ENCODE results near the gene SLC25A43.
A peak's percentile ranks its signal among the peaks of the same experiment; 100 is the strongest.
"Not testable (repeated sequence)": the region's sequence is repeated elsewhere in the genome, so short reads cannot be mapped to it uniquely, and the experiment has no call there.

SLC25A43 gene

GRCh38 chrX:119468551-119469312 lies 69.6 kb downstream of the SLC25A43 start:
- DNase-seq = peak; percentile 87

- no peak for DNase-seq
Observed at GRCh38 chrX:119469313-119469635, 70.1 kb downstream of the SLC25A43 start.

GRCh38 chrX:119474615-119475388 lies 75.7 kb downstream of the SLC25A43 start:
- no peak for DNase-seq

- no peak for DNase-seq
Observed at GRCh38 chrX:119475389-119476101, 76.4 kb downstream of the SLC25A43 start.

- DNase-seq = no peak
Observed at GRCh38 chrX:119477812-119478232, 78.7 kb downstream of the SLC25A43 start.

- no peak for DNase-seq
Observed at GRCh38 chrX:119478504-119478903, 79.4 kb downstream of the SLC25A43 start.

- DNase-seq = no peak
Observed at GRCh38 chrX:119479845-119480244, 80.7 kb downstream of the SLC25A43 start.

- no peak for DNase-seq
Observed at GRCh38 chrX:119481323-119481801, 82.2 kb downstream of the SLC25A43 start.

GRCh38 chrX:119482041-119482440 lies 82.9 kb downstream of the SLC25A43 start:
- no peak for DNase-seq

GRCh38 chrX:119482481-119483480 lies 83.6 kb downstream of the SLC25A43 start:
- peak; percentile 66 for DNase-seq

GRCh38 chrX:119486745-119487144 lies 87.6 kb downstream of the SLC25A43 start:
- DNase-seq = no peak

GRCh38 chrX:119487766-119488165 lies 88.6 kb downstream of the SLC25A43 start:
- DNase-seq = not testable (repeated sequence)

- DNase-seq = peak; percentile 18
Observed at GRCh38 chrX:119488749-119489148, 89.6 kb downstream of the SLC25A43 start.

GRCh38 chrX:119489212-119490074 lies 90.3 kb downstream of the SLC25A43 start:
- no peak for DNase-seq

GRCh38 chrX:119492463-119492862 lies 93.3 kb downstream of the SLC25A43 start:
- no peak for DNase-seq

- not testable (repeated sequence) for DNase-seq
Observed at GRCh38 chrX:119493851-119494495, 94.8 kb downstream of the SLC25A43 start.

- no peak for DNase-seq
Observed at GRCh38 chrX:119495734-119496726, 96.9 kb downstream of the SLC25A43 start.

- DNase-seq = no peak
Observed at GRCh38 chrX:119497185-119497584, 98.0 kb downstream of the SLC25A43 start.

All from stimulated activated CD4-positive, alpha-beta T cell treated with anti-CD3 and anti-CD28 coated beads, Interleukin-12 subunit alpha, Interleukin-12 subunit beta, amount 100 ng/mL, for 4 hours (primary cell).